HG03558 (cell line): ENCODE measurements around the gene BBS1.

Source experiments
- ATAC-seq: cut with Tn5 transposase; IDR thresholded peaks from one replicate; pipeline ENCODE4 v1.9.1; 2021; ENCODE audit warnings: moderate number of reproducible peaks; ENCODE audit not compliant: unreplicated experiment; ENCODE audit errors: extremely low read depth

The BBS1 gene

GRCh38 chr11:66548041-66548440, 37.6 kb downstream of the BBS1 start:
- no peak for ATAC-seq

- no peak for ATAC-seq
Observed at GRCh38 chr11:66548774-66549630, 38.6 kb downstream of the BBS1 start.

DNA sequence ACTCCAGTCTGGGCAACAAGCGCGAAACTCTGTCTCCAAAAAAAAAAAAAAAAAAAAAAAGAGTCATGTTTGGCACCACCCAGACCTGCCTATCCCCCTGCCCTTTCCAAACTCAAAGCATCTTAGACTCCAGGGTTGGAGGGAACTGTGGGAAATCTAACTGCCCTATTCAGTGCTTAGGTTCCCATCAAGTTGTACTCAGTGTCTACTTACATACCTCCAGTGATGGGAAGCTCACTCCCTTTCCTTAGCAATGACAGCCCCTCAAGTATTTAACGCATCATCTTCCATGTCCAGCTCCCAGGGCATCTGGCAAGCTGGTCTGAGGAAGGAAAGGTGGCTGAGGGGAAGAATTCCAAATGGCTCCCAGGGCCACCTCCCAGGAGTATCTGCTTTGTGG, 39.3 kb downstream of the BBS1 start:
- ATAC-seq, result no peak

- ATAC-seq, result no peak
Observed at GRCh38 chr11:66550887-66551286, 40.5 kb downstream of the BBS1 start.

GRCh38 chr11:66554602-66555001, 44.2 kb downstream of the BBS1 start:
- no peak for ATAC-seq

DNA sequence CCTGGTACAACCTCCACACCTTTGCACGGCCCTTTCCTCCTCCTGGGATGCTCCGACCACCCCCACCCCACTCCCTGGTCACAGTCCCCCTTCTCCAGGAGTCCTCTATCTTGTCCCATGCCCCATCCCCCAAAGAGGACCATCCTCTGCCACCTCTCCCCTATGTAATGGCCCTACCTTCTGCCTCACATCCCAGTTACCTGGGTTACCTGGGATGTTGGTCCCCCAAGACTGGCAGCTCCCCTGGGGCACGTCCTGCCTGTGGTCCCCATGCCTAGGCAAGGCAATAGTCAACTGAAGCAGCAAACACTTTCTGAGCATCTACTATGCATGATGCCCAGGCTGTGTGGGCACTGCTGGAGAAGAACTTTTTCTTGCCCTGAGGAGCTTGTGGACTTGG, 45.0 kb downstream of the BBS1 start:
- ATAC-seq, result no peak

DNA sequence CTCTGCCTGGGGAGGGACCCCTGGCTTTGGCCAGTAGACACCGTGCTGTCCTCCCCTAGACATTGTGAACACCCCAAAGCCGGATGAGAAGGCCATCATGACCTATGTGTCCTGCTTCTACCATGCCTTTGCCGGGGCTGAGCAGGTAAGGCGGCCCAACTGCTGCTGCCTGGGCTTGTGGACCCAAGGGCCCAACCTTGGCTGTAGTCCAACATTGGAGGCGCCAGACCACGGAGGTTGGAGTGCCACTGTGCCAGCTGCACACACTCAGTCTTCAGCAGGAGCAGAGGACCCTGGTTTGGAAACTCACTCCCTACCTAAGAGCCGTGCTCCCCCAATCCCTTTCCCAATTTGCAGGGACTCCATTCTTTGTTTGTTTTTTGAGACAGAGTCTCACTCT, 45.7 kb downstream of the BBS1 start:
- ATAC-seq, result no peak

GRCh38 chr11:66557733-66558326, 47.4 kb downstream of the BBS1 start:
- ATAC-seq, result no peak

GRCh38 chr11:66559142-66559865, 48.9 kb downstream of the BBS1 start:
- ATAC-seq, result no peak

DNA sequence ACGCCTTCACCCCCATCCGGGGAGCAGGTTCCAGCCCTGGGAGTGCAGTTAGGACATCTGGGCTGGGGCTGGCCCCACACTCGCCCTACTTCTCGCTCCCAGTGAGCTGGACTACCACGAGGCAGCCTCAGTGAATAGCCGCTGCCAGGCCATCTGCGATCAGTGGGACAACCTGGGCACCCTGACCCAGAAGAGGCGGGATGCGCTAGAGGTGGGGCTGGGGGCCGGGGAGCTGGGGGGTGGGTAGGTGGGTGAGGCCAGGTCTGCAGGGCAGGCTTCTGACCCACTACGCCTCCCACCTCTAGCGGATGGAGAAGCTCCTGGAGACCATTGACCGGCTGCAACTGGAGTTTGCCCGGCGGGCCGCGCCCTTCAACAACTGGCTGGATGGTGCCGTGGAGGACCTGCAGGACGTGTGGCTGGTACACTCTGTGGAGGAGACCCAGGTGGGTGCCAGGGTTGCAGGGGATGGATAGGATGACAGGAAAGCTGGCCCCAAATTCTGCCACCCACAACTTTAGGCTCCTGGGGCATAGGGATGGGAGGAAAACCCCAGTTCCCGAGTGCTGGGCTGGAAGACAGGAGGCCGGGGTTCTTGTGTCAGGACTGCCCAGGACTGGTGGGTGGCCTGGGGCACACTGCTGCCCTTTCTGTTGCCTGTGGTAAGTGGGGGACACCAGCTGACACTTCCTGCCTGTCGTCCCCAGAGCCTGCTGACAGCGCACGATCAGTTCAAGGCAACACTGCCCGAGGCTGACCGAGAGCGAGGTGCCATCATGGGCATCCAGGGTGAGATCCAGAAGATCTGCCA, 49.6 kb downstream of the BBS1 start:
- ATAC-seq, result no peak

GRCh38 chr11:66561178-66561974, 50.9 kb downstream of the BBS1 start:
- ATAC-seq, result no peak

- ATAC-seq, result no peak
Observed at GRCh38 chr11:66561975-66562248, 51.5 kb downstream of the BBS1 start.

DNA sequence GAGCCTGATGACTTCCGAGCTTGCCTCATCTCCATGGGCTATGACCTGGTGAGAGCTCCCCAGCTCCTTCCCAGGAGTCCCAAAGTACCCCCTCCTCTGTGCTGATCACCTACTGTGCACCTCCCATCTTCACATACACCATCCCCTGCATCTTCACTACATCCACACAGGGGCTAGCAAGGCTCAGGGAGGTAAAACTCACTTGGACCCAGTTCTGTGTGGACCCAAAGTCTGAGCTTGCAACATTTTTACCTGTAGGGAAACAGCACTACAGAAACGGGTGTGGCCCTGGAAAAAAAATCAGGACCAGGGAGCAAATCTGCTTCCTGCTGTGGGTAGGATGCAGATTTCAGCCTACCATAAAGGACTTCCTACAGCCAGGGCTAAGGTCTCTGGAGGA, 51.8 kb downstream of the BBS1 start:
- no peak for ATAC-seq

- no peak for ATAC-seq
Observed at GRCh38 chr11:66562907-66563583, 52.6 kb downstream of the BBS1 start.

- ATAC-seq, result no peak
Observed at GRCh38 chr11:66563832-66564231, 53.4 kb downstream of the BBS1 start.

DNA sequence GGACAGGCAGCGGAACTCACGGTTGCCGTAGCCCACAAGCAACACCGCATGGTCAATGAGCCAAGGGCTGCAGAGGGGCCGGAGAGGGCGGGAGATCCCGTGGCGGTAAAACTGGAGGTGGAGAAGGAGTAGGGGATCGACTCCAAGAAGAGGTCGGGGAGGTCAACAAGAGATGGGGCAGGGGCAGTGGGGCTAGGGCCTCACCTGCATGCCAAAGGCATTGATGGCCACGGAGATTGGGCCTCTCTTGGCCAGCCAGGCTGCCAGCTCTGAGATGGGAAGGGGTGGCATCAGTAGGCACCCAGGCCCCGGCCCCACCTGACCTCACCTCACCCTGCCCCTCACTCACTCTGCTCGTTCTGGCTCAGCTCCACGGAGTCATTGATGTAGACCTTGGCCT, 54.1 kb downstream of the BBS1 start:
- ATAC-seq, result no peak

- no peak for ATAC-seq
Observed at GRCh38 chr11:66564984-66565383, 54.5 kb downstream of the BBS1 start.

DNA sequence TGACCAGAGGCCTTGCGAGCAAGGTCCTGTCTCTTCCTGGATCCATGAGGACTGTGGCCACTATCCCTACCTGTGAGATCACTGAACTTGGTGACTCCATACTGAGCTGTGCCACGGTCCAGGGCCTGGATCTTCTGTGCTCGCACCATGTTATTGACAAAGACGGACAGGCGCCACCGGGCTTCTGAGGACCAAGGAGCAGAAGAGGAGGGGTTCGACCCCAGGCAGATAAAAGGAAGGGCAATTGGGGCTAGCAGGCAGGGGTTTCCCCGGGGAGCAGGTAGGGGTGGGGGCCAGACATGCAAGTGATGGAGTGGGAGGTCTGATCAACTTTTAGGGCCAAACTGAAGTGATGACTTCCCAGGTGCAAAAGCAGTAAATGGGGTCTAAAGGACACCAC, 55.8 kb downstream of the BBS1 start:
- no peak for ATAC-seq

DNA sequence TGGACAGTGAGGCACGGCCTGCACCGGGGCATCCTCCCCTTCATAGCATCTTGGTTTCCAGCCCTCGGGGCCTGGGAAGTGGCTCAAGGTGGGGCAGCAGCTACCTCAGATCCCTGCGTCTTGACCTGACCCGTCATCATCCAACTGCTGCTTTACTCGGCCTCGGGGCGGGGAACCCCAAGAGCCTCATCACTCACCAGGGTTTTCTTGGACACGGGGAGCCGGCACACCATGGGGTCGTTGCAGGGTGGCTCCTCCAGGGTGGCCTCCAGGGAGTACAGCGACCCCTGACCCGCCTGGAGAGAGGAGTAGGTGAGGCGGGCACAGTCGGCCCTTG, 57.3 kb downstream of the BBS1 start:
- ATAC-seq, result no peak
